ENCODE measurements around the gene LILRB5. TPM values are rescaled to one million over a fixed set of nuclear protein-coding genes. Genes with fewer than 3 reads are reported as not detected.

Gene LILRB5
- total and polyA plus RNA-seq, 4 experiments from 2014 or later, result 0.47 to 0.52 TPM; not detected in 2

DNA sequence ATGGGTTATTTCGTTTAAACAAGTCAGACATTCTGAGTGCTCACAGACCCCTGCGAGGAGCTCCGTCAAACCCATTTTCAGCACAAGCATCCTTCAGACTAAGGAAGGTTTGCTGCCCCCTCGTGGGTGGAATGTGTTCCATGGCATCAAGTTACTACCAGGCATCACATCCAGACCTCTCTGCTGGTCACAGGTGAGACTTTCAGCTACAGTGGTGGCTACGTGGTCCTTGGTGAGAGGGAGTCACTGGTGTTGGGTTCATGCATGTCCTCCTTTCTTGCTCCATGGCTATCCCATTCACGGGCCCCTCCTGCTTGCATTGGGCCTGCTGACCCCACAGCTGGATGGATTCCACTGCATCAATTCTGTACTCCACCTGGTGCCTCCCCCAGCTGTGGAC, 9.1 kb upstream of the LILRB5 start:
- Mint-ChIP-seq H3K4me1 (peaks cover 0 to 2% (median 0%) of the 10 kb centered on the region in 4 donors), H3K27ac (no peak overlapping the region), H3K27me3 (peaks cover 6 to 22% of the 10 kb centered on the region in 2 donors), H3K4me3 (peak overlapping the region in 1 of 8 donors; percentile 52), H3K9me3 (no peaks in the 10 kb centered on the region), H3K36me3 (no peaks in the 10 kb centered on the region)
- intact Hi-C loops (cut with micrococcal nuclease), result loop anchor here (10.0 kb wide), 1 partner anchor 491 kb away; no protein-coding TSS in a partner anchor
- Histone ChIP-seq H3K4me1 (ENCODE audit: insufficient read depth, low read length) (no peaks in the 10 kb centered on the region), H3K27ac (ENCODE audit: low read depth, low read length) (no peak overlapping the region), H3K27me3 (ENCODE audit: insufficient read depth, low read length) (no peaks in the 10 kb centered on the region), H3K9me3 (ENCODE audit: control insufficient read depth in 1 of 2, low read length in 2 of 2) (no peaks in the 10 kb centered on the region), H3K4me3 (ENCODE audit: low read length in 2 of 2) (no peak overlapping the region), H3K36me3 (ENCODE audit: insufficient read depth, low read length) (no peaks in the 10 kb centered on the region)
- CTCF ChIA-PET (ENCODE audit: partially characterized antibody), result interaction anchor here (0.7 to 7.5 kb wide), 24 partner anchors 9 to 236 kb away, joined by 3 to 115 read pairs (median 4); partner anchors contain the start of genes CNOT3, LENG1, LILRB5 and MBOAT7
- DNase-seq, result peak; percentile 42 to 67 (median 50)
- POLR2A ChIA-PET (ENCODE audit: partially characterized antibody), result interaction anchor here (1.0 to 2.5 kb wide), 7 partner anchors 12 to 151 kb away, joined by 3 to 16 read pairs (median 4); partner anchors contain the start of genes LENG1, MBOAT7, PRPF31 and RPS9

DNA sequence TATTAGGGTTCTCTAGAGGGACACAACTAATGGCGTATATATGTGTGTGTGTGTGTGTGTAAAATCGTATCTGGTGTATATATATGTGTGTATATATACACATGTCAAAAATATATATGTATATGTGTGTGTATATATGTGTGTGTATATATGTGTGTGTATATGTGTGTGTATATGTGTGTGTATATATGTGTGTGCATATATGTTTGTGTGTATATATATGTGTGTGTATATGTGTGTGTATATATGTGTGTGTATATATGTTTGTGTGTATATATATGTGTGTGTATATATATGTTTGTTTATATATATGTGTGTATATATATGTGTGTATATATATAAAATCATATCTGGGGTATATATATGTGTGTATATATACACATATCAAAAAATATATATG, 5.4 kb upstream of the LILRB5 start:
- Histone ChIP-seq H3K36me3 (ENCODE audit: insufficient read depth, low read length) (no peaks in the 10 kb centered on the region), H3K9me3 (ENCODE audit: control insufficient read depth in 1 of 2, low read length in 2 of 2) (no peaks in the 10 kb centered on the region), H3K27me3 (ENCODE audit: insufficient read depth, low read length) (no peaks in the 10 kb centered on the region), H3K27ac (ENCODE audit: low read depth, low read length) (no peak overlapping the region), H3K4me3 (ENCODE audit: low read length in 2 of 2) (no peak overlapping the region), H3K4me1 (ENCODE audit: insufficient read depth, low read length) (no peaks in the 10 kb centered on the region)
- DNase-seq, result no peak
- ChIA-PET POLR2A (ENCODE audit: partially characterized antibody) (no interaction called here), CTCF (ENCODE audit: partially characterized antibody) (no interaction called here)
- H3K9me3 Mint-ChIP-seq, result no peaks in the 10 kb centered on the region
- no peaks in the 10 kb centered on the region for H3K36me3 Mint-ChIP-seq
- no peak overlapping the region for H3K4me3 Mint-ChIP-seq
- H3K4me1 Mint-ChIP-seq, result peaks cover 0 to 2% (median 0%) of the 10 kb centered on the region in 4 donors
- peaks cover 12 to 14% of the 10 kb centered on the region in 2 donors for H3K27me3 Mint-ChIP-seq
- intact Hi-C loops (cut with micrococcal nuclease), result loop anchor here (10.0 kb wide), 1 partner anchor 488 kb away; no protein-coding TSS in a partner anchor
- no peak overlapping the region for H3K27ac Mint-ChIP-seq

DNA sequence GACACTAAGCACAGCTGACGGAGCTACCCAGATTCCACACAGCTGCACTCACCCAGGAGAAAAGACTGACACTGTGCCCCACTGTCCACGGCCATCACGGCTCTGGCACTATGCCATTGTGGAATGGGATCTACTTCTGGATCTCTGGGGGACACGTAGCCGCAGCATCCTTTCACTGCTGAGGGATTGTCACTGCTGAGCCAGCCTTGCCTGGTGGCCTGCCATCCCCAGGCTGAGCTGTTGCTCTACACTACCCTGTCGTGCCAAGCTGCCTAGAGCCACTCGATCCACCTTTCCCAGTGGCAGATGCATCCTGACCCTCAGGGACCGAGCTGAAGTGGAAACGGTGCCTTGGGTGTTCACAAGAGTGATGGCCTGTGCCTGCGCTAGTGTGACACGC, 5.0 kb upstream of the LILRB5 start:
- ChIA-PET CTCF (ENCODE audit: partially characterized antibody) (interaction anchor here (0.7 kb wide), 1 partner anchor 93 kb away, joined by 3 read pairs; no protein-coding TSS in a partner anchor), POLR2A (ENCODE audit: partially characterized antibody) (no interaction called here)
- no peaks in the 10 kb centered on the region for H3K36me3 ChIP-seq (ENCODE audit: insufficient read depth, low read length)
- no peak for DNase-seq
- H3K4me3 Mint-ChIP-seq, result no peak overlapping the region
- H3K27ac Mint-ChIP-seq, result no peak overlapping the region
- no peaks in the 10 kb centered on the region for H3K9me3 ChIP-seq (ENCODE audit: control insufficient read depth in 1 of 2, low read length in 2 of 2)
- H3K4me1 Mint-ChIP-seq, result peaks cover 0 to 2% (median 0%) of the 10 kb centered on the region in 4 donors
- peaks cover 13 to 15% of the 10 kb centered on the region in 2 donors for H3K27me3 Mint-ChIP-seq
- no peaks in the 10 kb centered on the region for H3K27me3 ChIP-seq (ENCODE audit: insufficient read depth, low read length)
- intact Hi-C loops (cut with micrococcal nuclease), result loop anchor here (10.0 kb wide), 1 partner anchor 487 kb away; no protein-coding TSS in a partner anchor
- no peaks in the 10 kb centered on the region for H3K9me3 Mint-ChIP-seq
- H3K36me3 Mint-ChIP-seq, result no peaks in the 10 kb centered on the region
- H3K4me1 ChIP-seq (ENCODE audit: insufficient read depth, low read length), result no peaks in the 10 kb centered on the region
- H3K4me3 ChIP-seq (ENCODE audit: low read length in 2 of 2), result no peak overlapping the region
- H3K27ac ChIP-seq (ENCODE audit: low read depth, low read length), result no peak overlapping the region

DNA sequence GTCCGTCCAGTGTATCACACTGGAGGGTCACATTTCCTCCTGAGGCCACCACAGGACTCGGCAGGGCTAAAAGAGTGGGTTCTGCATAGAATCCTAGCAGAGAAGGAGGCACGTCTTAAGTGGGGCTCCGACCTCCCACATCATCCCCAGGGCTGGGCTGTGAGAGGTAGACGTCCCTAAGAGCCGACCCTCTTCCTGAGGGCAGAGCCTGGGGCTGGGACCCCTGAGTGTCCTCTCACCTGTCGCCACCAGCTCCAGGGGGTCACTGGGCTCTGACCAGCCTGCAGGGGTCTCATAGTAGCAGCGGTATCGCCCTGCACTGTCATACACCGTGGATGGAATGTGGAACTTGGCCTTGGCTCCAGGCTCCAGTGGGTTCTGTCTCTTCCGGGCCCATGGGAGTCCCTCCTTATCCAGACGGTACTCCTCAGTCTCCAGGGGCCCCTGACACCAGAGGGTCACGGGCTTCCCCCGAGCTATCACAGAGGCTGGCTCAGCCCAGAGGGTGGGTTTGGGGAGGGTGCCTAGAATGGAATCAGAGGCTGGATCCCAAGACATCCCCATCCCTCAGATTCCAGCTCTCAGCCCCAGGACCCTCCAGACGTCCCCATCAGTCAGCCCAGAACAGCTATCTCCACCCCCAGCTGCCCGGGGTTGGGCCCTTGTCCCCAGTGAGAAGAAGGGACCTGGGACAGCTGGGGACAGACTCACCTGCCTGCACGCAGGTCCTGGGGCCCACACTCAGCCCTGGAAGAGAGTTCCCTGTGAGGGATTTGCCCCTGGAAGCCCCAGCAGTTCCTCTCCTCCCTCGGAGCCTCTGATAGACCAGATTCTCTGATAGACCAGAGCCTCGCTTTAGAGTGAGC, 590 bp downstream of the LILRB5 start:
- Mint-ChIP-seq H3K27ac (no peak overlapping the region), H3K9me3 (no peaks in the 10 kb centered on the region), H3K4me1 (no peaks in the 10 kb centered on the region), H3K4me3 (no peak overlapping the region), H3K27me3 (peaks cover 7 to 14% of the 10 kb centered on the region in 2 donors), H3K36me3 (no peaks in the 10 kb centered on the region)
- Histone ChIP-seq H3K36me3 (ENCODE audit: insufficient read depth, low read length) (no peaks in the 10 kb centered on the region), H3K4me3 (ENCODE audit: low read length in 2 of 2) (no peak overlapping the region), H3K27me3 (ENCODE audit: insufficient read depth, low read length) (no peaks in the 10 kb centered on the region), H3K9me3 (ENCODE audit: control insufficient read depth in 1 of 2, low read length in 2 of 2) (no peaks in the 10 kb centered on the region), H3K27ac (ENCODE audit: low read depth, low read length) (no peak overlapping the region), H3K4me1 (ENCODE audit: insufficient read depth, low read length) (no peaks in the 10 kb centered on the region)
- POLR2A ChIA-PET (ENCODE audit: partially characterized antibody), result no interaction called here
- CTCF ChIA-PET (ENCODE audit: partially characterized antibody), result interaction anchor here (1.0 to 1.7 kb wide), 2 partner anchors 9 to 11 kb away, joined by 5 to 6 read pairs; no protein-coding TSS in a partner anchor
- no peak for DNase-seq
- intact Hi-C loops (cut with micrococcal nuclease), result no loop called here

DNA sequence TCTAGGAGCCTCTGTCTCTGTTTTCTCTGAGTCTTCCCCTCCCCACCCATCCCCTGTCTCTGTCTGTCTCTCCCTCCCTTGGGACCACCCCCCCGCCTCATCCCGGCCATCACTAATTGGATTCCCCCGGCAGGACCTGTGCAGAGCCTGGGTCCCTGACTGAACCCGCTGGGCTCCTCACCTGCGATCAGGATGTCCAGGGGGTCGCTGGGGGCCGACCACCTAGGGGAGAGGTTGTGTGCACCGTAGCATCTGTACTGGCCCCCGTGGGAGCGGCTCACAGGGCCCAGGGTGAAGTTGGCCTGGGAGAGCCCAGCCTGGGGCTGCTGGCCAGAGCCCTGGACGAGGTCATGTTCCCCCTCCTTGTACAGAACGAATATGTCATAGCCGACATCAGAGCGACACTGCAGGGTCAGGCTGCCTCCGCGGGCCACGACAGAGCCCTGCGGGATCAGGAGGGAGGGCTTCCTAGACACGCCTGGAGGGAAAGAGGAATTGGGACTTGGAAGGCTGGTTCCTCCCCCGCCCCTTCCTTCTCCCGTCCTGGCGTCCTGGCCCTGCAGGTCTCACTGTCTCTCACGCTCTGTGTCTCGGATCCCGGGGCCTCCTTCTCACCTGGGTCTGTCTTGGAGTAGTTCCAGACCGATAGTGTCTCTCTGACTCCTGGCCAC, 1.8 kb downstream of the LILRB5 start:
- Histone ChIP-seq H3K27me3 (ENCODE audit: insufficient read depth, low read length) (no peaks in the 10 kb centered on the region), H3K9me3 (ENCODE audit: control insufficient read depth in 1 of 2, low read length in 2 of 2) (no peaks in the 10 kb centered on the region), H3K4me1 (ENCODE audit: insufficient read depth, low read length) (no peaks in the 10 kb centered on the region), H3K36me3 (ENCODE audit: insufficient read depth, low read length) (no peaks in the 10 kb centered on the region), H3K4me3 (ENCODE audit: low read length in 2 of 2) (no peak overlapping the region), H3K27ac (ENCODE audit: low read depth, low read length) (no peak overlapping the region)
- H3K4me3 Mint-ChIP-seq, result no peak overlapping the region
- ChIA-PET POLR2A (ENCODE audit: partially characterized antibody) (interaction anchor here (1.0 kb wide), 1 partner anchor 11 kb away, joined by 3 read pairs; no protein-coding TSS in a partner anchor), CTCF (ENCODE audit: partially characterized antibody) (no interaction called here)
- intact Hi-C loops (cut with micrococcal nuclease), result no loop called here
- no peak for DNase-seq
- H3K4me1 Mint-ChIP-seq, result no peaks in the 10 kb centered on the region
- H3K9me3 Mint-ChIP-seq, result no peaks in the 10 kb centered on the region
- no peaks in the 10 kb centered on the region for H3K36me3 Mint-ChIP-seq
- H3K27ac Mint-ChIP-seq, result no peak overlapping the region
- peaks cover 7 to 14% of the 10 kb centered on the region in 2 donors for H3K27me3 Mint-ChIP-seq

DNA sequence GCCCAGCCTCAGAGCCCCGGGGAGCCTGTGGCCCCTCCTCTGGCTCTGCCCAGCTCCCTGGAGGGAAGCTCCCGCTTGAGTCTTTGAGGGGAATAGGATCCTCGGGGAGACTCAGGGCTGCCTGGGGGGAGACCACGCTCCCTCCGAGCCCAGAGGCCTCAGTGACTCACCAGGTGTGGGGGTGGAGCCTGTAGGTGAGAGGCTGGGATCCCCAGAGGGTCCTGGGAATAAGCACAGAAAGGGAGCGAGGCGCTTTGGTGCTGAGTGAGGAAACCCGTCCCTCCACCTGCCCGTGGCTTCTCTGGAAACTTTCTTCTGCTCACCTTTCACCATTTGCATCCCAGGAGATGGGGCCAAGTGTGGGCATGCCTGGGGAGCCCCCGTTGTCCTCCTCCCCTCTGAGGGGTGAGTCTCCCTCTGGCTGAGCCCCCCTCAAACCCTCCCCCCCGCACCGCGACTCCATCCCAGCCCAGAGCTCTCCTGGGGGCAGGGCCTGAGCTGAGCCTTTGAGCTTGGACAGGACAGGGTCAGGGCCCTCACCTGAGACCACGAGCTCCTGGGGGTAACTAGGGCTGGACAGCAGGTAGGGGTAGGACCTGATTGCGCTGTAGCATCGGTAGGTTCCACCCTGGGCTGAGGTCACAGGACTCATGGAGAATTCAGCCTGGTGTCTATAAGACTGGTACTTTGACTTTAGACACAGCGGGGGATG, 2.7 kb downstream of the LILRB5 start:
- no peak overlapping the region for H3K27ac Mint-ChIP-seq
- CTCF ChIA-PET (ENCODE audit: partially characterized antibody), result no interaction called here
- POLR2A ChIA-PET (ENCODE audit: partially characterized antibody), result interaction anchor here (1.0 kb wide), 1 partner anchor 11 kb away, joined by 3 read pairs; no protein-coding TSS in a partner anchor
- Histone ChIP-seq H3K27me3 (ENCODE audit: insufficient read depth, low read length) (no peaks in the 10 kb centered on the region), H3K36me3 (ENCODE audit: insufficient read depth, low read length) (no peaks in the 10 kb centered on the region), H3K4me1 (ENCODE audit: insufficient read depth, low read length) (no peaks in the 10 kb centered on the region), H3K27ac (ENCODE audit: low read depth, low read length) (no peak overlapping the region), H3K9me3 (ENCODE audit: control insufficient read depth in 1 of 2, low read length in 2 of 2) (no peaks in the 10 kb centered on the region), H3K4me3 (ENCODE audit: low read length in 2 of 2) (no peak overlapping the region)
- H3K9me3 Mint-ChIP-seq, result no peaks in the 10 kb centered on the region
- H3K4me3 Mint-ChIP-seq, result no peak overlapping the region
- DNase-seq, result no peak
- no peaks in the 10 kb centered on the region for H3K4me1 Mint-ChIP-seq
- no peaks in the 10 kb centered on the region for H3K36me3 Mint-ChIP-seq
- intact Hi-C loops (cut with micrococcal nuclease), result no loop called here
- H3K27me3 Mint-ChIP-seq, result peaks cover 7 to 13% of the 10 kb centered on the region in 2 donors

All from CD4-positive, alpha-beta memory T cell (primary cell).